ENCODE results near the gene GPR32. TPM values are rescaled to one million over a fixed set of nuclear protein-coding genes. Genes with fewer than 3 reads are reported as not detected.

GPR32 gene
- total and polyA plus RNA-seq, 2 donors from 2014 or later = not detected

GRCh38 chr19:50819636-50820035 lies 49.4 kb downstream of the GPR32 start:
- no peaks in the 10 kb centered on the region for H3K9me3 ChIP-seq (ENCODE audit: control insufficient read depth in 2 of 3, insufficient read depth in 1 of 3, low read length in 3 of 3)
- DNase-seq = no peak
- TF ChIP-seq, protein P1, sequence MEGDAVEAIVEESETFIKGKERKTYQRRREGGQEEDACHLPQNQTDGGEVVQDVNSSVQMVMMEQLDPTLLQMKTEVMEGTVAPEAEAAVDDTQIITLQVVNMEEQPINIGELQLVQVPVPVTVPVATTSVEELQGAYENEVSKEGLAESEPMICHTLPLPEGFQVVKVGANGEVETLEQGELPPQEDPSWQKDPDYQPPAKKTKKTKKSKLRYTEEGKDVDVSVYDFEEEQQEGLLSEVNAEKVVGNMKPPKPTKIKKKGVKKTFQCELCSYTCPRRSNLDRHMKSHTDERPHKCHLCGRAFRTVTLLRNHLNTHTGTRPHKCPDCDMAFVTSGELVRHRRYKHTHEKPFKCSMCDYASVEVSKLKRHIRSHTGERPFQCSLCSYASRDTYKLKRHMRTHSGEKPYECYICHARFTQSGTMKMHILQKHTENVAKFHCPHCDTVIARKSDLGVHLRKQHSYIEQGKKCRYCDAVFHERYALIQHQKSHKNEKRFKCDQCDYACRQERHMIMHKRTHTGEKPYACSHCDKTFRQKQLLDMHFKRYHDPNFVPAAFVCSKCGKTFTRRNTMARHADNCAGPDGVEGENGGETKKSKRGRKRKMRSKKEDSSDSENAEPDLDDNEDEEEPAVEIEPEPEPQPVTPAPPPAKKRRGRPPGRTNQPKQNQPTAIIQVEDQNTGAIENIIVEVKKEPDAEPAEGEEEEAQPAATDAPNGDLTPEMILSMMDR (IDR thresholded peaks at IDR 0.05; ENCODE audit: borderline replicate concordance, extremely low read depth, insufficient read depth) = no peak
- no peak for FAIRE-seq
- H3K4me1 ChIP-seq (ENCODE audit: control insufficient read depth in 2 of 3, insufficient read depth in 2 of 3, low read depth in 1 of 3, low read length in 3 of 3) = peaks cover 0 to 2% (median 0%) of the 10 kb centered on the region in 3 donors
- H3K27me3 ChIP-seq (ENCODE audit: control insufficient read depth, insufficient read depth, low read length) = peaks cover 18% of the 10 kb centered on the region
- no peaks in the 10 kb centered on the region for H3K36me3 ChIP-seq (ENCODE audit: control insufficient read depth in 2 of 3, insufficient read depth in 3 of 3, low read length in 3 of 3)
- H3K4me3 ChIP-seq (ENCODE audit: low read length in 3 of 3) = no peak overlapping the region
- no peak overlapping the region for H3K27ac ChIP-seq (ENCODE audit: low read depth in 2 of 2, low read length in 2 of 2)
- H3K9ac ChIP-seq (ENCODE audit: low read length in 3 of 3) = no peak overlapping the region
- intact Hi-C loops (cut with DNase I) = no loop called here

DNA sequence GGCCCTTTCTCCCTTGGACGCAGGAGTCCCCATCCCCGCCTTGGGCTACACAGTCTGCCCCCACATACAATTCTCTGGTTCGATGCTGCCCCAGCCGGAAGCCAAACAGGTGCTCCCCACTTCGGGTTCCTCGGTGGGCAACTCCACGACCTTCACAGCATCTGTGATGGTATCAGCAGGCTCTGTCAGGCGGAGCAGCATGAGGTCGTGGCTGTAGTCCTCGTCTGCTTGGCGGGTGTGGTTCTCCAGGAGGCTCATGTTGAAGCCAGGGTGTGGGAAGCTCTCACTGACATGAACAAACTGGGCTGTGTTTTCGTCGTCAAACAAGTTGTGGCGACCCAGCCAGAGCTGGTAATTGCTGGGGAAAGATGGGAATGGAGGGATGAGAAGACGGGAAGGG lies 49.8 kb downstream of the GPR32 start:
- Histone ChIP-seq H3K4me1 (ENCODE audit: control insufficient read depth in 2 of 3, insufficient read depth in 2 of 3, low read depth in 1 of 3, low read length in 3 of 3) (peaks cover 0 to 2% (median 0%) of the 10 kb centered on the region in 3 donors), H3K9me3 (ENCODE audit: control insufficient read depth in 2 of 3, insufficient read depth in 1 of 3, low read length in 3 of 3) (no peaks in the 10 kb centered on the region), H3K9ac (ENCODE audit: low read length in 3 of 3) (no peak overlapping the region), H3K27me3 (ENCODE audit: control insufficient read depth, insufficient read depth, low read length) (peaks cover 18% of the 10 kb centered on the region), H3K36me3 (ENCODE audit: control insufficient read depth in 2 of 3, insufficient read depth in 3 of 3, low read length in 3 of 3) (no peaks in the 10 kb centered on the region), H3K4me3 (ENCODE audit: low read length in 3 of 3) (no peak overlapping the region), H3K27ac (ENCODE audit: low read depth in 2 of 2, low read length in 2 of 2) (no peak overlapping the region)
- TF ChIP-seq, protein P1 (IDR thresholded peaks at IDR 0.05; ENCODE audit: borderline replicate concordance, extremely low read depth, insufficient read depth) = no peak
- intact Hi-C loops (cut with DNase I) = no loop called here
- no peak for DNase-seq
- no peak for FAIRE-seq

- TF ChIP-seq, protein P1 (IDR thresholded peaks at IDR 0.05; ENCODE audit: borderline replicate concordance, extremely low read depth, insufficient read depth) = no peak
- no peaks in the 10 kb centered on the region for H3K9me3 ChIP-seq (ENCODE audit: control insufficient read depth in 2 of 3, insufficient read depth in 1 of 3, low read length in 3 of 3)
- DNase-seq (peak in 1 of 5 donors; percentile 60), FAIRE-seq (no peak)
- H3K27ac ChIP-seq (ENCODE audit: low read depth in 2 of 2, low read length in 2 of 2) = no peak overlapping the region
- intact Hi-C loops (cut with DNase I) = no loop called here
- H3K9ac ChIP-seq (ENCODE audit: low read length in 3 of 3) = no peak overlapping the region
- H3K27me3 ChIP-seq (ENCODE audit: control insufficient read depth, insufficient read depth, low read length) = peaks cover 18% of the 10 kb centered on the region
- H3K4me1 ChIP-seq (ENCODE audit: control insufficient read depth in 2 of 3, insufficient read depth in 2 of 3, low read depth in 1 of 3, low read length in 3 of 3) = peaks cover 0 to 2% (median 0%) of the 10 kb centered on the region in 3 donors
- no peak overlapping the region for H3K4me3 ChIP-seq (ENCODE audit: low read length in 3 of 3)
- no peaks in the 10 kb centered on the region for H3K36me3 ChIP-seq (ENCODE audit: control insufficient read depth in 2 of 3, insufficient read depth in 3 of 3, low read length in 3 of 3)
These were observed 50.4 kb downstream of the GPR32 start for GRCh38 chr19:50820549-50821247.
